Adrenal gland (tissue), 12 donors: ENCODE data around the gene NRXN3. TPM values are rescaled to one million over a fixed set of nuclear protein-coding genes. Genes with fewer than 3 reads are reported as not detected.

Experiments
- DNase-seq, 7 donors: peaks; one replicate each; pipeline ENCODE4 v3.0.0-alpha.2; 2019 to 2020
- H3K27ac ChIP-seq, 5 donors: fragments of 200-600 bp; sonication (generic) in 4 of 5; 1 replicate in 3 of 5; 2 replicates in 2 of 5; pipeline versions ENCODE4 v1.5.1 to v1.8.0; 2016 to 2020; ENCODE audit warnings: mild to moderate bottlenecking in 1 of 5
- H3K27me3 ChIP-seq: fragments of 200-600 bp; 2 replicates; pipeline ENCODE4 v1.8.0; 2021
- H3K36me3 ChIP-seq, 2 donors: fragments of 200-600 bp; replicated peaks in 1 of 2; 1 replicate in 1 of 2; 2 replicates in 1 of 2; pipeline versions ENCODE4 v1.5.1 to v1.8.0; 2018 to 2022
- H3K4me1 ChIP-seq, 2 donors: fragments of 200-600 bp; replicated peaks in 1 of 2; 1 replicate in 1 of 2; 2 replicates in 1 of 2; pipeline versions ENCODE4 v1.5.1 to v1.8.0; 2018 to 2021
- H3K4me3 ChIP-seq, 4 donors: fragments of 200-600 bp; sonication (generic) in 3 of 4; one replicate each; pipeline ENCODE4 v1.5.1; 2016 to 2018
- H3K9me3 ChIP-seq, 3 donors: fragments of 200-600 bp; sonication (generic) in 1 of 3; replicated peaks in 1 of 3; 1 replicate in 2 of 3; 2 replicates in 1 of 3; pipeline versions ENCODE4 v1.5.1 to v1.8.0; 2016 to 2021
- POLR2A ChIP-seq, 2 donors: fragments of 450-650 bp; IDR thresholded peaks; one replicate each; pipeline ENCODE4 v1.6.1; 2017; ENCODE audit warnings: antibody characterized with exemption in 2 of 2, mild to moderate bottlenecking in 2 of 2, moderate library complexity in 1 of 2
- WGBS, 4 donors: extraction: QIAGEN DNeasy Blood & Tissue Kit in 2 of 4; methylation state at CpG; one replicate each; pipeline versions ENCODE4 v1.1.5 to v1.1.7; 2013 to 2017; 5-methylcytosine and 5-hydroxymethylcytosine counted together
- intact Hi-C, 2 donors: fragments of 100-400 bp; cut with DNase I; formaldehyde crosslinking; loops; one replicate each; pipeline versions ENCODE4 v1.14.1 to v1.15.0; 2022 to 2023
- polyA plus RNA-seq, 3 donors: library from polyadenylated mRNA; stranded (reverse); fragments of 200-250 nt in 2 of 3; fragments of 350-450 nt in 1 of 3; fragmentation: Illumina TruSeq in 1 of 3; extraction: RNeasy Lipid Tissue Mini Kit (QIAGEN cat#74804) in 1 of 3; gene quantifications; one replicate each; pipeline ENCODE4 v1.2.3, GENCODE V29; 2013 to 2014
- total RNA-seq, 9 donors: library from RNA; depleted of rRNA in 4 of 9; stranded (reverse); fragments of >200 nt in 4 of 9; fragments of 120-200 nt in 1 of 9; fragmentation: NEBNext Ultra II Directional in 1 of 9; extraction: Animal tissue kit (Norgen Biotek cat#: 25700) in 1 of 9; gene quantifications; one replicate each; pipeline versions ENCODE4 v1.1.0 to v1.2.4, GENCODE V29; 2013 to 2023
- TF ChIP-seq, protein P1 (sequence below), 6 experiments: fragments of 450-650 bp in 4 of 6; fragments of 200-600 bp in 2 of 6; sonication (generic) in 1 of 6; IDR thresholded peaks; 1 replicate in 5 of 6; 2 replicates in 1 of 6; pipeline versions ENCODE4 v1.5.1 to v1.8.0; 2016 to 2021; ENCODE audit warnings: antibody characterized with exemption in 6 of 6, mild to moderate bottlenecking in 2 of 6, moderate library complexity in 1 of 6
- donor health status: healthy with polysubstance abuse.
- donor health status: Bipolar disorder and iron deficiency.
- donor health status: DM: yes; HTN: yes; CAD: no.
- donor health status: DM: no; HTN: no; CAD: no.
- donor health status: DM: no; HTN: no; CAD: no.
- donor health status: DM: yes; HTN: yes; CAD: no.

The NRXN3 gene
- total and polyA plus RNA-seq, 12 donors: 0.09 to 8.5 (median 1.6) TPM

DNA sequence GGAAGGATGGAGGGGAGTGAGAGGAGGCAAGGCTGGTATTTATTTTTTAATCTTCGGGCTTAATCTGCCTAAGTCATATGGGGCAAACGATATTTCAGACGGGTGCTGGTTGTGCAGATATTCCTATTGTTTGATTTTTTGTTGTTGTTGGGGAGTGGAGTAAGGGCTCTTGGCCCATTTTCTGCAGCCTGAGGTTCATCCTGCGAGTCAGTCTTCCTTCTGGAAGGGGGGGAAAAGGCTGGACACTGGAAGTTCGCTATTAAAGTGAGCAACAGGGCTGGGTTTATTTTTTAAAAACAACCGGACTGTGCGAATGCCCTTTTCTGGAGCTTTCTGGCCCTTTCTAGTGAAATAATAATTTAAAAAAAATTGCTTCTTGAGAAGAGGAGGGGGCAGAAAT lies 2.3 kb downstream of the NRXN3 start:
- intact Hi-C loops: no loop called here
- H3K9me3 ChIP-seq: no peaks in the 10 kb centered on the region
- no peak for DNase-seq
- no peak overlapping the region for H3K4me3 ChIP-seq
- H3K4me1 ChIP-seq: no peaks in the 10 kb centered on the region
- H3K27me3 ChIP-seq: no peaks in the 10 kb centered on the region
- 75 to 88% (median 78%) methylated on average over 7 of the region's 7 CpGs for WGBS, 4 donors
- no peak overlapping the region for H3K27ac ChIP-seq
- TF ChIP-seq, protein P1, sequence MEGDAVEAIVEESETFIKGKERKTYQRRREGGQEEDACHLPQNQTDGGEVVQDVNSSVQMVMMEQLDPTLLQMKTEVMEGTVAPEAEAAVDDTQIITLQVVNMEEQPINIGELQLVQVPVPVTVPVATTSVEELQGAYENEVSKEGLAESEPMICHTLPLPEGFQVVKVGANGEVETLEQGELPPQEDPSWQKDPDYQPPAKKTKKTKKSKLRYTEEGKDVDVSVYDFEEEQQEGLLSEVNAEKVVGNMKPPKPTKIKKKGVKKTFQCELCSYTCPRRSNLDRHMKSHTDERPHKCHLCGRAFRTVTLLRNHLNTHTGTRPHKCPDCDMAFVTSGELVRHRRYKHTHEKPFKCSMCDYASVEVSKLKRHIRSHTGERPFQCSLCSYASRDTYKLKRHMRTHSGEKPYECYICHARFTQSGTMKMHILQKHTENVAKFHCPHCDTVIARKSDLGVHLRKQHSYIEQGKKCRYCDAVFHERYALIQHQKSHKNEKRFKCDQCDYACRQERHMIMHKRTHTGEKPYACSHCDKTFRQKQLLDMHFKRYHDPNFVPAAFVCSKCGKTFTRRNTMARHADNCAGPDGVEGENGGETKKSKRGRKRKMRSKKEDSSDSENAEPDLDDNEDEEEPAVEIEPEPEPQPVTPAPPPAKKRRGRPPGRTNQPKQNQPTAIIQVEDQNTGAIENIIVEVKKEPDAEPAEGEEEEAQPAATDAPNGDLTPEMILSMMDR (IDR thresholded peaks at IDR 0.05): no peak
- TF ChIP-seq POLR2A (IDR thresholded peaks at IDR 0.05): no peak
- no peaks in the 10 kb centered on the region for H3K36me3 ChIP-seq

DNA sequence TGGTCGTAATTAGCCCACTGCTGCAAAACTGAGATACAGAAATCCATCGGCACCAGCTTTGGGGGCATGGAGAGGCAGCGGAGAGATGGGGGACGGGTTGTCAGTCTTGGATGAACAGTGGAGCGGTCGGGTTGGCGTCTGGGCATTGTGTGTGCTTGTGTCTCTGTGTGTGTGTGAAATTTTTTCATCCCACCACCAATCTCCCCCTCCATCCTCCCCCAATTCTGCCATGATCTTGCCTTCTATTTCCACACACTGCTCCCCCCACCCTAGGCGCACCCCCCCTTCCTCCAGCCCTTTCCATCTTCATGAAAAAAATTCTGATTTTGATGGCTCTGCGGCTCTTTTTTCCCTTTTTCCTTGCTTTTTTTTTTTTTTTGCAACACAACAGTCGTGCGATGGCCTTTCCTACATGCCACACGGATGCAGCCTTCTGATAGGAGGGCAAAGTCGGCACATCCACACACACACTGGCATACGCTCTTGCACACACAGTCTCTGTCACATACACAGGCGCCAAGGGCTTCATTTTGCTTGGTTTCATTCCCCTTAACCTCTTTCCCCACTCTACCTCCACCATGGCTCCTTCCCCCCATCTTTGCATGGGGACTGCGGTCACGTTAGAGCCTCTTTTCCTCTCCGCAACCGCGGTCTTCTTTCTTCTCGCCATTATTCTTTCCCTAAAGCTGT lies 3.3 kb downstream of the NRXN3 start:
- 81 to 88% (median 85%) methylated on average over 21 of the region's 21 CpGs for WGBS, 4 donors
- intact Hi-C loops: no loop called here
- Histone ChIP-seq H3K4me1 (no peaks in the 10 kb centered on the region), H3K27ac (no peak overlapping the region), H3K9me3 (no peaks in the 10 kb centered on the region), H3K36me3 (no peaks in the 10 kb centered on the region), H3K4me3 (no peak overlapping the region), H3K27me3 (no peaks in the 10 kb centered on the region)
- DNase-seq: no peak
- TF ChIP-seq, protein P1 (IDR thresholded peaks at IDR 0.05): no peak
- no peak for TF ChIP-seq POLR2A (IDR thresholded peaks at IDR 0.05)

DNA sequence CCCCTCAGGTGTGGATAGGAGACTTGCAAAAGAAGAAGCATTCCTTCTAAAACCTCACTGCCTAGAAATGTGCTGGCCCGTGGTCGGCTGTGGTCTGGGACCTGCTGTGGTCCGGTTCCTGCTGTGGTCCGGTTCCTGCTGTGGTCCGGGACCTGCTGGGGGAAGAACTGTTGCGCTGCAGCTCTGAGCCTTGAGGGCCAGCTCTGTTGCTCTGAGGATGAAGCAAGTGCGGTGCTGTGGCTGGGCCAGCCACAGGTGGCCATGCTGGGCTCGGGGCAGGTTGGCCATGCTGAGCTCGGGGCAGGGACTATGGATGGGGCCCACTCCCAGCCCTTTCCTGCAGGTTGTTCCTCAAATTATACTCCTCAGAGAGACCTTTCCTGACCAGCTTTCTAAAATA lies 5.2 kb downstream of the NRXN3 start:
- H3K27ac ChIP-seq: no peak overlapping the region
- TF ChIP-seq, protein P1 (IDR thresholded peaks at IDR 0.05): no peak
- TF ChIP-seq POLR2A (IDR thresholded peaks at IDR 0.05): no peak
- H3K27me3 ChIP-seq: no peaks in the 10 kb centered on the region
- DNase-seq: no peak
- intact Hi-C loops: no loop called here
- no peaks in the 10 kb centered on the region for H3K4me1 ChIP-seq
- no peaks in the 10 kb centered on the region for H3K9me3 ChIP-seq
- no peak overlapping the region for H3K4me3 ChIP-seq
- 89 to 94% (median 93%) methylated on average over 8 to 9 of the region's 9 CpGs for WGBS, 4 donors
- H3K36me3 ChIP-seq: no peaks in the 10 kb centered on the region

DNA sequence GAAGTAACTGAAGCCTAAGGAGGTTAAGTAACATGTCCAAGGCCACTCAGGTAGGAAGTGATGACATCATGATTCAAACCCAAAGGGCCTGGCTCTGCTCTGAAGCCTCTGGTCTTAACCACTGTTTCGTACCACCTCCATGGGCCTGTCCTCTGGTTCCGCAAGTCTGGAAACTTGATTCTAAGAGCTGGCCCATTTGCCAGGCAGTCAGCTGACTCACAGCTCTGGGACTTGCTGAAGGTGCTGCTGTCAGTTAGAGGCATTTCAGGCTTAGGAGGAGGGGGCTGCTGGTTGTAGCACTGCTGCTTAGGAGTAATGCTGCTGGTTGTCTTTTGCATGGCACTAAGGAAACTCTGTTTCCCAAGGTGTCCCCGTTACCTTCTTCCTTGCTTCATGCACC lies 7.9 kb downstream of the NRXN3 start:
- Histone ChIP-seq H3K4me1 (no peaks in the 10 kb centered on the region), H3K4me3 (no peak overlapping the region), H3K36me3 (no peaks in the 10 kb centered on the region), H3K9me3 (no peaks in the 10 kb centered on the region), H3K27ac (no peak overlapping the region), H3K27me3 (no peaks in the 10 kb centered on the region)
- intact Hi-C loops: no loop called here
- WGBS, 4 donors: 78 to 93% (median 88%) methylated on average over 2 to 3 of the region's 3 CpGs
- DNase-seq: no peak
- TF ChIP-seq, protein P1 (IDR thresholded peaks at IDR 0.05): no peak
- TF ChIP-seq POLR2A (IDR thresholded peaks at IDR 0.05): no peak
